SH-SY5Y (cell line): ENCODE results near the gene TAL2.

Experiments
- GATA2 ChIP-seq: IDR thresholded peaks from 2 replicates; pipeline ENCODE4 v1.6.1; 2011; ENCODE audit warnings: mild to moderate bottlenecking, low read depth, low read length
- GATA3 ChIP-seq: IDR thresholded peaks from 2 replicates; pipeline ENCODE4 v1.6.1; 2011; ENCODE audit warnings: low read depth, mild to moderate bottlenecking, low read length, moderate library complexity

The TAL2 gene

GRCh38 chr9:105661011-105661410 is 1.2 kb upstream of the TAL2 start:
- TF ChIP-seq GATA3, result no peak
- no peak for TF ChIP-seq GATA2

DNA sequence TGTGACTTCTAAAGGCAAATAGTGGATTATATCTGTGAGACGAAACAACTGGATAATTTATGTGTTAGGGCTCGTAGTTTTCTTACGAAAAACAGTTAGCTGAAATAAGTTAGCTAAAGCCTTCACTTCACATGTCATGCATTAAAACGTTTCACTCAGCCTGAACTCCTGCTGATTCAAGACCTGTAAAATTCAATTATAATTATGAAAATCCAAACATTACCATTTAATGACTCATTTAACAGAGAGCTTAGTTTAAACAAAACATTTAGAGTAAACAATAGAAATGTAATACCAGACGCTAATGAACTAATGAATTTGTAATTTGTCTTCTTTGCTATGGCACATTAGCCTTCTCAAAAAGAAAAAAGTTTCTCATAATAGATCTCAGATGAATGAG is 1.7 kb downstream of the TAL2 start:
- no peak for TF ChIP-seq GATA3
- no peak for TF ChIP-seq GATA2

DNA sequence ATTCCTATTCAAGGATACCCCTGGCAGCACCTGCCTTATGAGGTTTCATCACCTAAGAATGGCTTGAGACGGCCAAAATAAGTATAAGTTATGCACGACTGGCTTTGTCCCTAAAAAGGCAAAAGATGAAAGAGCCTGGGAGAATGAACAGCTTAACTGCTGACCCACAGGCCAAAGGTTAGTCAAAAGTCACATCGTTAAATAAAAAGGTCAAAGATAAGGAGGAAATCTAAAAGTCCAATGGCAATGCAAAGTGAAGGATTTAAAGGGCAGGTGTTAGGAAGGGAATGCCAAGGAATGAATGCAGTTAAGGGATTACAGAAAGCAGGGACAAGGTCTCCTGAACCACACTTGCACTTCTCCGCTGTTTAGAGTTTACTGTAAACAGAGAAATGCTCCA is 5.6 kb downstream of the TAL2 start:
- TF ChIP-seq GATA3 (no peak), GATA2 (no peak)

DNA sequence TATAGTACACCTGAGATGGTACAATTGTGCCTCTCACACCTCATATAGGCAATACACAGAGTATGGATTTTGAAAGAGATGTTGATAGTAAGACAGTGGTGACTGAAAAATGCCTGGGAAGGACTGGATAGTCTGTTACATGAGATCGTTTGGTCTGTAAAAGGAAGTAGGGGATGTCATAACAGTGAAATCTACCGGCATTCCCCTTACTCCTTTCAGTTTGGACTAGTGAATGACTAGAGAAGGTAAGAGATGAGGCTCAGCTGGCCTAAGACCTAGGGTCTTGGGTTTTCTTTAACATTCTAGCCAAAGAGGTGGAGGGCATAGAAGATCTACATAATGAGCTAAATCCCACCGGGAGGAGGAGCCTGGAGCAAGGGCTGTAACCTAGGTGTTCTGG is 8.1 kb downstream of the TAL2 start:
- TF ChIP-seq GATA3 (no peak), GATA2 (no peak)

DNA sequence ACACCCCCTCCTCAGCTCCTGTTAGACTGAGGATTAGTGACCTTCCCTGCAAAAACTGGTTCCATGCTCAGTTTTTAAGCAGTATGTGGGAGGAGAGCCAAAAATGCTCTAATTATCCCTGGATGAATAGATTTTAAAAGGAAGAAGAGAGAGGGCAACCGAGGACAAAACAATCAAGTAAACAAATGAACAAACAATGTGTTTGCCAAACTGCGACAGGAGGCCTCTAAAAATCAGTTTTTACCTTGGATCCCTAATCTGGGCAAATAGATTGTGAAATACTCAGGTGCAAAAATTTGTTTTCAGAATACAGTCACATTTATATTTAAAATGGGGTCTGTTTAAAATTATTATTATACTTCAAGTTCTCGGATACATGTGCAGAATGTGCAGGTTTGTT is 8.5 kb downstream of the TAL2 start:
- TF ChIP-seq GATA3 (no peak), GATA2 (no peak)

GRCh38 chr9:105672711-105673234 is 10.5 kb downstream of the TAL2 start:
- TF ChIP-seq GATA2 (peak; percentile 53; the same call in 1 of the 2 replicates), GATA3 (peak; percentile 40; the same call in 1 of the 2 replicates)

DNA sequence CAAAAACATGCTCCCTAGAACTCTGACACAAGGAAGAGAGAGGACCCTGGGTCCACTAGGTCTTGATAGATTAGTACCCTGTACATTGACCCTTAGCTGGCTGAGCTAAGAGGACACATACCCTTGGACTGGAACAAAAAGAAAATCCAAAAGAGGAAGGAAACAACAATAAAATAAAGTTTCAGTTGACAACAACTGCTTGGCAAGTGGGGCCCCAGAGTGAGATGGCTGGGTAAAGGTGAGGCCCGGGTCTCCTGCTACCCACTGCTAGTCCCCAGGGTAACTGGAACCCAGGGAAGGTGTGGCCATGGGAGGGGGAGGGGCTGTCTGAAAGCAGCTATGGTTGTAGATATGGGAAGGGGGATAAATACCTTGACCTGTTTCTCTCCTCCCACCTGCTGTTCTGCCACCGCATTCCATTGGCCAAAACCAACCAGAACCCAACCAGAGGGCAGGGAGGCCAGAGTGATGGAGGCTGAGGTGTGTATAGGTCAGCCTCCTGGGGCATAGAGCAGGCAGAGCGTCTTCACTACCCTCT is 11.7 kb downstream of the TAL2 start:
- TF ChIP-seq GATA2 (no peak), GATA3 (no peak)

DNA sequence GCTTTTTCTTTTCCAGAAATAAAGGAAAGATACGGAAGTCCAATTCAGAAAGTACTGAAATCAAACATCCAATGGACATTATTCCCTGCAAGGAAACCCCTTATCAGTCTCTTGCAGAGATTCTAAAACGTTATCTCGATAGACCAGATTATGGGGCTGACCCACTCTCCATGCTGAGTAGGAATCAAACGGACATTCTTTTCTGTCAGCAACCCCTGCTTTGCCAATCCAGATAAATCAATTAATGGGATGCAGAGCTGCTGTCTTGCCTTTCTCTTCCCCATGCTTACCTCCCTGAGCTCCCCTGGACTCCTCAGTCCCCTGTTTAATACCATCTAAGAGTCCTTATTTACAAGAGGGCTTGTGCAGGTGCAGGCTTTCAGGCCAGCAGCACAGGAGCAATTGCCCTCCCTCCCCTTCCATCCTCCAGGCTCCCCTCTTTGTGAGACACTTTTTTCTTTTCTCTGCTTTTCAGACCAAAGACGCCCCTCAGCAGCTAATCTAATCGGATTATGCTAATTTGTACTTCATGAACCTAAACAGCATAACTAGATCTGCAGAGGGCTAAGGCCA is 14.2 kb downstream of the TAL2 start:
- TF ChIP-seq GATA2 (no peak), GATA3 (no peak)

DNA sequence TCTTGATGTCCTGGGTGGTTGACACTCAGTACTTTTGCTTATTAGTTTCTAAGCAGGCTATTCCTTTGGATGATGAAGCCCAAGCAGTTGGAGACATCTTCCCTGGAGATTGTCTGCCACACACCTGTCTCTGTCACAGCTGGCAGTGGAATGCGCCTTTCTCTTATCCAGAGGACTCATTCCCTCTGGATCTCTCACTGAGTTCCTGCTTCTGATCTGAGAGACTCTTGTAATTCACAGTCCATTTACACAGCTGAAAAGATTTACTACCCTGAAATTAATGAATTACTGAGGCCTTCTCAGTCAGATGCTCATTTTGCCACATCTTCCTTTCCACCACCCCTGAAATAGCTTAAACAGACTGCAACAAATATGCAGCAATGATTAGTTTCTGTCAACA is 15.9 kb downstream of the TAL2 start:
- TF ChIP-seq GATA3 (no peak), GATA2 (no peak)

DNA sequence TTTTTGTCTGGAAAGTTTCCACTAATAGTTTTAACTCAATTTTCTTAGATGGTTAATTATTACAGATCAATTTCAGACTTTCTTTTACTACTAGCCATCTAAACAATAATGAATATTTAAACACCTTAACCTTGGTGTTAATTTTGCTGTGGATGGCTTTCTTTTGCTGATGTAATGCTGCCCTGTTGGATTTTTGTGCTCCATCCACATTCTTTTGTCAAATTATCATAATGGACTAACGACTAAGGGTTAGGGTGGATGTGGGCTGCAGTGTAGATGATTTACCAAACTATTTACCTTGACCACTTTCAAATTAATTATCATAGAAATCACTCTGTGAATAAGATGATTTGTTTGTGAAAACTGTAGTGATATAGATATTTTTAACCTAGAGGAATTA is 16.5 kb downstream of the TAL2 start:
- no peak for TF ChIP-seq GATA2
- no peak for TF ChIP-seq GATA3

DNA sequence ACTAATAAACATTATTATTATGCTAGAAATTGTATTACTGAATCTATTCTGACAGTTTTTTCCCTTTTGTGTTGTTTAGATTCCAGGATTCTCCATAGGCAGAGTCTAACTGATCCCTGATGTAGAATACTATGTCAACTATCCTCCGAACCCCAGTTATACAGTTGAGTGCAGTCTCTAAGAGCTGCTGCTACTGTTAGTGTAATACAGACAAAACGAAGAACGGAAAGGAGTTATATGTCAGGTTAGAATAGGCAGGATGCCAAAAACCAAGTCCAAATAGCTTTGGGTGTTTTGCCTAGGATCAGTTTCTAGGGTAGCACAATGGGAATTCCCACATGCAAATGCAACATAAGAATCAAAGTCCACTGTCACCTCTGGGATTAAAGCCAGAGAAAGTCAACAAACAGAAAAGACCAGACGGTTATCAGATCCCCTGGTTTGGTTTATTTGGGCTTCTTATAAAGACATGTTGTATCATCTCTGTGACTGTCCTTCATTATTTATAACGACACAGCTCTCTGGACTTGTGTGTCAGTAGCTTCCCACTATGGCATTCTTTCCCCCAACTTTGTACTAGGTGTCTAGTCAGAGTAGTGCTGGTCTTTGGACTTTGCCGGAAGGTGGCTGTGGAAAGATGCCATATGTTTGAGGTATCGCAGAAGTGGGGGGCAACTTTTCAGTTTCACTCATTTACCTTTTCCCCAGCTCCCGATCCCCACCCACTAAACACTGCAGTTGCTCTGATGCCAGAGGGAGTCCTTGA is 17.2 kb downstream of the TAL2 start:
- TF ChIP-seq GATA3, result no peak
- no peak for TF ChIP-seq GATA2

GRCh38 chr9:105681313-105681712 is 19.1 kb downstream of the TAL2 start:
- no peak for TF ChIP-seq GATA2
- TF ChIP-seq GATA3, result no peak

- TF ChIP-seq GATA3 (no peak), GATA2 (no peak)
Measured at GRCh38 chr9:105681724-105682123, 19.5 kb downstream of the TAL2 start.

DNA sequence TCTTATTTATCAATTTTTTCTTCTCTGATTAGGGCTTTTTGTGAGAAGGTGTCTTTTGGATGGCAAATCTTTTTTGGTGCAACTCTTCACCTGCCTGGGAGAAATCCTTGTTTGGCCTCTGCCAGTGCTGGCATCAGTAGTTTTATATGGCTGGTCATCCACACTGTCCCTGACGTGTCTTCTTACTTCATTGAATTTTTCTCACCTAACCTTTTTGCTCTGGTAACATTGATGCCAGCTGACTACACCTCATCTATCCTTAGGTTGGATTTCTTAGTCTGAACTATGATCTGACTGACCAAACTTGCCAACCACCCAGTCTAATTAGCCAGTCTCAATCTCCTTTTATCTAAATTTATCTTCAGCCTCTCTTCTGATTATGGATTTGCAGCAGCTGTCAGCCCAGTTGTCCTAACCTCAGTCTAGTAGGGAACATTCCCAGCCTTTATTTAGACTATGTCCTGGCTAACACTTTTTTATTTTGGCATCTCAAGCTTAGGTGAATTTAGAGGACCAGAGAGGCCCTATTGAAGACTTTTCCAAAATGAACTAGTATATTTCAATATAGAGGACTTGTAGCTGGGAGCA is 21.5 kb downstream of the TAL2 start:
- TF ChIP-seq GATA2 (no peak), GATA3 (no peak)

DNA sequence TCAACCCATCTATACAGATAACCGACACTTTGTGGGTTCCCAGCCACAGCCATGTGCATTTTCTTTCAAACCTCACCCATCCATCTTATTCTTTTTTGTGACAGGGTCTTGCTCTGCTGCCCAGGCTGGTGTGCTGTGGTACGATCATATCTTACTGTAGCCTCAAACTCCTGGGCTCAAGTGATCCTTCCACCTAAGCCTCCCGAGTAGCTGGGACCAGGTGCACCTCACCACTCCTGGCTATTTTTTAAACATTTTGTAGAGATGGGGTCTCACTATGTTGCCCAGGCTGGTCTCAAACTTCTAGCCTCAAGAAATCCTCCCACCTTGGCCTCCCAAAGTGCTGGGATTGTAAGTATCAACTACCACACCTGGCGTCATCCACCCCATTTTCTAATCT is 24.7 kb downstream of the TAL2 start:
- TF ChIP-seq GATA3 (no peak), GATA2 (no peak)

DNA sequence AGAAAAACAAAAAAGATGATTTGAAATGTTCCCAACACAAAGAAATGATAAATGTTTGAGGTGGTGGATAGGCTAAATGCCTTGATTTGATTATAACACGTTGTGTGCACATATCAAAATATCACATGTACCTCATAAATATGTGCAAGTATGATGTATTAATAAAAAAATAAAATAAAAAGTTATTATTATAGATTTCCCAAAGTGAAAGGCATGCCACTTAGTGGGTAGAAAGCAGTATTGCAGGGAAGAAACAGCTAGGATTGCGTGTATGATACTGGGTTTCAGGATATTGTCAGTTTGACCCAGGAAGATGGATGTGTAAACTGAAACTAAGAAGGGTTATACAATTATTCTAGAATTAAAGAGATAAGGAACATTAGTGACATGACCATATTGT is 28.5 kb downstream of the TAL2 start:
- TF ChIP-seq GATA3 (no peak), GATA2 (no peak)
